GM19043 (cell line): Measurements from ENCODE around the gene CASKIN1.
"Not testable (repeated sequence)": the region's sequence is repeated elsewhere in the genome, so short reads cannot be mapped to it uniquely, and the experiment has no call there.

Experiments
- ATAC-seq: cut with Tn5 transposase; IDR thresholded peaks from one replicate; pipeline ENCODE4 v1.9.1; 2021; ENCODE audit warnings: low read depth; ENCODE audit not compliant: unreplicated experiment

The CASKIN1 gene

GRCh38 chr16:2196162-2196980 lies at the start of gene CASKIN1:
Gene CASKIN1 (minus strand): TSS chr16:2196605. CDS start chr16:2196432, 173 bp downstream.
- ATAC-seq = no peak

GRCh38 chr16:2244926-2245795 lies 48.8 kb upstream of the CASKIN1 start:
- no peak for ATAC-seq

GRCh38 chr16:2244301-2244700 lies 47.9 kb upstream of the CASKIN1 start:
- ATAC-seq = no peak

- no peak for ATAC-seq
Observed at GRCh38 chr16:2243781-2244180, 47.4 kb upstream of the CASKIN1 start.

- no peak for ATAC-seq
Observed at GRCh38 chr16:2243031-2243528, 46.7 kb upstream of the CASKIN1 start.

GRCh38 chr16:2242598-2242997 lies 46.2 kb upstream of the CASKIN1 start:
- no peak for ATAC-seq

GRCh38 chr16:2240331-2240730 lies 43.9 kb upstream of the CASKIN1 start:
- ATAC-seq = not testable (repeated sequence)

- no peak for ATAC-seq
Observed at GRCh38 chr16:2238838-2239675, 42.7 kb upstream of the CASKIN1 start.

- ATAC-seq = no peak
Observed at GRCh38 chr16:2238150-2238837, 41.9 kb upstream of the CASKIN1 start.

GRCh38 chr16:2237493-2238149 lies 41.2 kb upstream of the CASKIN1 start:
- ATAC-seq = no peak

GRCh38 chr16:2237102-2237482 lies 40.7 kb upstream of the CASKIN1 start:
- no peak for ATAC-seq

- no peak for ATAC-seq
Observed at GRCh38 chr16:2236337-2237101, 40.1 kb upstream of the CASKIN1 start, which contains the start of gene DNASE1L2. Gene DNASE1L2 (plus strand): TSS chr16:2236444. CDS start chr16:2236817, 373 bp downstream.

- no peak for ATAC-seq
Observed at GRCh38 chr16:2235695-2236336, 39.4 kb upstream of the CASKIN1 start.

- no peak for ATAC-seq
Observed at GRCh38 chr16:2235234-2235651, 38.8 kb upstream of the CASKIN1 start.

- ATAC-seq = no peak
Observed at GRCh38 chr16:2234813-2235170, 38.4 kb upstream of the CASKIN1 start.

GRCh38 chr16:2233872-2234812 lies 37.7 kb upstream of the CASKIN1 start:
- no peak for ATAC-seq
